Dendritic cell treated with granulocyte-macrophage colony-stimulating factor and Interleukin-4, amounts not matched to agents 40 ng/mL and 50 ng/mL, for 4 days (primary cell): ENCODE measurements around the gene CAB39L.

Source experiments
- H3K27ac Mint-ChIP-seq: one replicate; pipeline ENCODE4 v1.8.0; 2022; ENCODE audit warnings: mild to moderate bottlenecking, mixed read lengths
- H3K27me3 Mint-ChIP-seq: one replicate; pipeline ENCODE4 v1.8.0; 2022; ENCODE audit warnings: mild to moderate bottlenecking, mixed read lengths
- H3K36me3 Mint-ChIP-seq: one replicate; pipeline ENCODE4 v1.8.0; 2022; ENCODE audit warnings: low read depth, mixed read lengths
- H3K4me1 Mint-ChIP-seq: one replicate; pipeline ENCODE4 v1.8.0; 2022; ENCODE audit warnings: low read depth, mixed read lengths
- H3K4me3 Mint-ChIP-seq: one replicate; pipeline ENCODE4 v1.8.0; 2022; ENCODE audit warnings: mild to moderate bottlenecking, moderate library complexity, mixed read lengths
- H3K9me3 Mint-ChIP-seq: one replicate; pipeline ENCODE4 v1.8.0; 2022; ENCODE audit warnings: mixed read lengths
- intact Hi-C: fragments of 100-400 bp; cut with micrococcal nuclease; formaldehyde crosslinking; loops from one replicate; pipeline ENCODE4 v1.15.0; 2022

The CAB39L gene

GRCh38 chr13:49428041-49428763, 15.7 kb downstream of the CAB39L start:
- Mint-ChIP-seq H3K4me3 (no peak overlapping the region), H3K36me3 (peaks cover 6% of the 10 kb centered on the region), H3K9me3 (no peaks in the 10 kb centered on the region), H3K4me1 (peaks cover 9% of the 10 kb centered on the region), H3K27me3 (no peaks in the 10 kb centered on the region), H3K27ac (no peak overlapping the region)
- intact Hi-C loops, result no loop called here

GRCh38 chr13:49424011-49424560, 19.8 kb downstream of the CAB39L start:
- H3K4me3 Mint-ChIP-seq, result no peak overlapping the region
- H3K27ac Mint-ChIP-seq, result no peak overlapping the region

GRCh38 chr13:49421391-49421790, 22.5 kb downstream of the CAB39L start:
- intact Hi-C loops, result no loop called here
- Mint-ChIP-seq H3K9me3 (no peaks in the 10 kb centered on the region), H3K27me3 (no peaks in the 10 kb centered on the region), H3K27ac (no peak overlapping the region), H3K36me3 (no peaks in the 10 kb centered on the region), H3K4me3 (no peak overlapping the region), H3K4me1 (peaks cover 22% of the 10 kb centered on the region)

More at GRCh38 chr13:49424011-49424560, 19.8 kb downstream of the CAB39L start:
- H3K4me1 Mint-ChIP-seq, result peaks cover 14% of the 10 kb centered on the region
- no peaks in the 10 kb centered on the region for H3K36me3 Mint-ChIP-seq
- no peaks in the 10 kb centered on the region for H3K9me3 Mint-ChIP-seq
- intact Hi-C loops, result no loop called here
- H3K27me3 Mint-ChIP-seq, result no peaks in the 10 kb centered on the region

- H3K4me3 Mint-ChIP-seq, result no peak overlapping the region
- H3K27ac Mint-ChIP-seq, result no peak overlapping the region
- no peaks in the 10 kb centered on the region for H3K9me3 Mint-ChIP-seq
- no peaks in the 10 kb centered on the region for H3K27me3 Mint-ChIP-seq
- H3K36me3 Mint-ChIP-seq, result no peaks in the 10 kb centered on the region
- H3K4me1 Mint-ChIP-seq, result peaks cover 22% of the 10 kb centered on the region
- intact Hi-C loops, result no loop called here
These were observed 24.6 kb downstream of the CAB39L start for GRCh38 chr13:49419276-49419675.

- no peak overlapping the region for H3K4me3 Mint-ChIP-seq
- H3K27ac Mint-ChIP-seq, result no peak overlapping the region
- H3K4me1 Mint-ChIP-seq, result peaks cover 22% of the 10 kb centered on the region
- intact Hi-C loops, result no loop called here
- no peaks in the 10 kb centered on the region for H3K9me3 Mint-ChIP-seq
- no peaks in the 10 kb centered on the region for H3K36me3 Mint-ChIP-seq
- H3K27me3 Mint-ChIP-seq, result no peaks in the 10 kb centered on the region
These were observed 25.7 kb downstream of the CAB39L start for GRCh38 chr13:49418206-49418605.

- intact Hi-C loops, result no loop called here
- H3K36me3 Mint-ChIP-seq, result no peaks in the 10 kb centered on the region
- no peak overlapping the region for H3K4me3 Mint-ChIP-seq
- H3K9me3 Mint-ChIP-seq, result no peaks in the 10 kb centered on the region
- no peaks in the 10 kb centered on the region for H3K27me3 Mint-ChIP-seq
- H3K27ac Mint-ChIP-seq, result no peak overlapping the region
- H3K4me1 Mint-ChIP-seq, result peaks cover 22% of the 10 kb centered on the region
These were observed 26.7 kb downstream of the CAB39L start for GRCh38 chr13:49417161-49417560.

- Mint-ChIP-seq H3K36me3 (no peaks in the 10 kb centered on the region), H3K27me3 (no peaks in the 10 kb centered on the region), H3K4me1 (peaks cover 6% of the 10 kb centered on the region), H3K27ac (no peak overlapping the region), H3K9me3 (no peaks in the 10 kb centered on the region), H3K4me3 (no peak overlapping the region)
- intact Hi-C loops, result no loop called here
These were observed 31.1 kb downstream of the CAB39L start for GRCh38 chr13:49412749-49413148.

- intact Hi-C loops, result no loop called here
- H3K27me3 Mint-ChIP-seq, result no peaks in the 10 kb centered on the region
- no peaks in the 10 kb centered on the region for H3K4me1 Mint-ChIP-seq
- no peaks in the 10 kb centered on the region for H3K36me3 Mint-ChIP-seq
- H3K4me3 Mint-ChIP-seq, result no peak overlapping the region
- no peaks in the 10 kb centered on the region for H3K9me3 Mint-ChIP-seq
- H3K27ac Mint-ChIP-seq, result no peak overlapping the region
These were observed 32.5 kb downstream of the CAB39L start for GRCh38 chr13:49411353-49411752.

- Mint-ChIP-seq H3K36me3 (no peaks in the 10 kb centered on the region), H3K4me1 (no peaks in the 10 kb centered on the region), H3K4me3 (no peak overlapping the region), H3K27me3 (no peaks in the 10 kb centered on the region), H3K27ac (no peak overlapping the region), H3K9me3 (peaks cover 5% of the 10 kb centered on the region)
- intact Hi-C loops, result no loop called here
These were observed 33.4 kb downstream of the CAB39L start for GRCh38 chr13:49410477-49410876.

- intact Hi-C loops, result no loop called here
- no peaks in the 10 kb centered on the region for H3K4me1 Mint-ChIP-seq
- no peaks in the 10 kb centered on the region for H3K27me3 Mint-ChIP-seq
- no peak overlapping the region for H3K4me3 Mint-ChIP-seq
- H3K27ac Mint-ChIP-seq, result no peak overlapping the region
- H3K36me3 Mint-ChIP-seq, result no peaks in the 10 kb centered on the region
- peaks cover 10% of the 10 kb centered on the region for H3K9me3 Mint-ChIP-seq
These were observed 33.9 kb downstream of the CAB39L start for GRCh38 chr13:49410006-49410405.

- H3K9me3 Mint-ChIP-seq, result peaks cover 20% of the 10 kb centered on the region
- H3K27me3 Mint-ChIP-seq, result no peaks in the 10 kb centered on the region
- H3K27ac Mint-ChIP-seq, result no peak overlapping the region
- peaks cover 5% of the 10 kb centered on the region for H3K4me1 Mint-ChIP-seq
- intact Hi-C loops, result no loop called here
- H3K36me3 Mint-ChIP-seq, result peaks cover 8% of the 10 kb centered on the region
- H3K4me3 Mint-ChIP-seq, result no peak overlapping the region
These were observed 34.9 kb downstream of the CAB39L start for GRCh38 chr13:49409008-49409407.

- H3K4me1 Mint-ChIP-seq, result peaks cover 9% of the 10 kb centered on the region
- H3K36me3 Mint-ChIP-seq, result peaks cover 8% of the 10 kb centered on the region
- no peaks in the 10 kb centered on the region for H3K27me3 Mint-ChIP-seq
- H3K27ac Mint-ChIP-seq, result no peak overlapping the region
- intact Hi-C loops, result no loop called here
- H3K9me3 Mint-ChIP-seq, result peaks cover 24% of the 10 kb centered on the region
- no peak overlapping the region for H3K4me3 Mint-ChIP-seq
These were observed 35.9 kb downstream of the CAB39L start for GRCh38 chr13:49407936-49408335.

- Mint-ChIP-seq H3K27ac (no peak overlapping the region), H3K4me3 (no peak overlapping the region), H3K27me3 (no peaks in the 10 kb centered on the region), H3K4me1 (peaks cover 9% of the 10 kb centered on the region), H3K9me3 (peaks cover 24% of the 10 kb centered on the region), H3K36me3 (peaks cover 8% of the 10 kb centered on the region)
- intact Hi-C loops, result no loop called here
These were observed 36.8 kb downstream of the CAB39L start for GRCh38 chr13:49407068-49407467.

GRCh38 chr13:49404703-49405020, 39.2 kb downstream of the CAB39L start:
- Mint-ChIP-seq H3K9me3 (peaks cover 24% of the 10 kb centered on the region), H3K27ac (no peak overlapping the region), H3K4me3 (no peak overlapping the region), H3K27me3 (no peaks in the 10 kb centered on the region), H3K4me1 (peaks cover 9% of the 10 kb centered on the region), H3K36me3 (peaks cover 8% of the 10 kb centered on the region)
- intact Hi-C loops, result no loop called here
